Omental fat pad (tissue), 4 donors: ENCODE data around the gene CCAR1. TPM values are rescaled to one million over a fixed set of nuclear protein-coding genes. Genes with fewer than 3 reads are reported as not detected.
"Not testable (repeated sequence)": the region's sequence is repeated elsewhere in the genome, so short reads cannot be mapped to it uniquely, and the experiment has no call there.

Experiments used
- ATAC-seq: fragments of 150-250 bp; one replicate; pipeline ENCODE4 v1.9.1; 2016; ENCODE audit warnings: mild to moderate bottlenecking, moderate library complexity; ENCODE audit not compliant: low FRiP score
- DNase-seq: peaks from one replicate; pipeline ENCODE4 v3.0.0-alpha.2; 2019; ENCODE audit warnings: low spot score
- CTCF ChIP-seq, 3 donors: fragments of 450-650 bp; IDR thresholded peaks; one replicate each; pipeline ENCODE4 v1.5.1; 2016 to 2017; ENCODE audit warnings: antibody characterized with exemption in 3 of 3, mild to moderate bottlenecking in 3 of 3, moderate library complexity in 2 of 3
- total RNA-seq, 4 donors: library from RNA; depleted of rRNA; stranded (reverse); fragments of >200 nt; gene quantifications; one replicate each; pipeline ENCODE4 v1.1.0, GENCODE V29; 2016

Gene CCAR1
- total RNA-seq, 4 donors from 2014 or later = 46.1 to 64.8 (median 53.1) TPM

DNA sequence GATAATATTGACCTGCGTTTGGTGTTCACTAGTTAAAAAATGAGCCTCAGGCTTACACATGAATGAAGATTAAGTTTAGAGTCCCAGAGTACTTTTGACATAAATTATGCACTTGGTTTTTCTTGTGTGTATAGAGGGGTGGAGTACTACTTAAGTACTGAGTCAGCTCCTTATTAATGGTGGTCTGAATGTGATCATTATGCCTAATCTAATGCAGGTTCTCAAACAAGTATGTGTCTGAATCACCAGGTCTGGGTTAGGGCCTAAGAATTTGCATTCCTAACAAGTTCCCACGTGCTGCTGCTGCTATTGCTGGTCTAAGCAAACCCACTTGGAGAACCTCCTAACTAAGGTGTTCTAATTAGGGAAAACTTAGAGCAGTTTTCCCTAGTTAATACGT, 75.6 kb downstream of the CCAR1 start:
- DNase-seq = no peak
- TF ChIP-seq CTCF (IDR thresholded peaks at IDR 0.05) = no peak
- no peak for ATAC-seq

- ATAC-seq = no peak
- TF ChIP-seq CTCF (IDR thresholded peaks at IDR 0.05) = no peak
These were observed 79.2 kb downstream of the CCAR1 start for GRCh38 chr10:68800211-68800610.

GRCh38 chr10:68804692-68805091, 83.7 kb downstream of the CCAR1 start:
- DNase-seq = no peak
- no peak for TF ChIP-seq CTCF (IDR thresholded peaks at IDR 0.05)
- ATAC-seq = no peak

More at GRCh38 chr10:68800211-68800610, 79.2 kb downstream of the CCAR1 start:
- no peak for DNase-seq

GRCh38 chr10:68810830-68811229, 89.8 kb downstream of the CCAR1 start:
- not testable (repeated sequence) for DNase-seq, ATAC-seq

DNA sequence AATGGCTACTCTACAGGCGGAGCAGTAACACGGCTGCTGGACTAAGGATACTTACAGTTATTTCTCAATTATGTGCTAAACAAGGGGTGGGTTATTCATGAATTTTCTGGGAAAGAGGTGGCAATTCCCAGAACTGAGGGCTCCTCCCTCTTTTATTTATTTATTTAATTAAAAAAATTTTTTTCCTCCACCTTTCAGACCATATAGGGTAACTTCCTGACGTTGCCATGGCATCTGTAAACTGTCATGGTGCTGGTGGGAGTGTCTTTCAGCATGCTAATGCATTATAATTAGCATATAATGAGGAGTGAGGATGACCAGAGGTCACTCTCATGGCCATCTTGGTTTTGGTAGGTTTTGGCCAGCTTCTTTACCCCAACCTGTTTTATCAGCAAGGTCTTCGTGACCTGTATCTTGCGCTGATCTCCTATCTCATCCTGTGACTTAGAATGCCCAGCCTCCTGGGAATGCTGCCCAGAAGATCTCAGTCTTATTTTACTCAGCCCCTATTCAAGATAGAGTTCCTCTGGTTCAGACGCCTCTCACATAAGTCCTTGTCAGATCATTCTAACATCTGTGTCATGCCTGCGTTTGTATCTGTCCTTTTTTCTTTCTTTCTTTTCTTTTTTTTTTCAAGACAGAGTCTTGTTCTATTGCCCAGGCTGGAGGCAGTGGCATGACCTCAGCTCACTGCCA, 90.4 kb downstream of the CCAR1 start:
- no peak for ATAC-seq
- no peak for TF ChIP-seq CTCF (IDR thresholded peaks at IDR 0.05)
- no peak for DNase-seq

DNA sequence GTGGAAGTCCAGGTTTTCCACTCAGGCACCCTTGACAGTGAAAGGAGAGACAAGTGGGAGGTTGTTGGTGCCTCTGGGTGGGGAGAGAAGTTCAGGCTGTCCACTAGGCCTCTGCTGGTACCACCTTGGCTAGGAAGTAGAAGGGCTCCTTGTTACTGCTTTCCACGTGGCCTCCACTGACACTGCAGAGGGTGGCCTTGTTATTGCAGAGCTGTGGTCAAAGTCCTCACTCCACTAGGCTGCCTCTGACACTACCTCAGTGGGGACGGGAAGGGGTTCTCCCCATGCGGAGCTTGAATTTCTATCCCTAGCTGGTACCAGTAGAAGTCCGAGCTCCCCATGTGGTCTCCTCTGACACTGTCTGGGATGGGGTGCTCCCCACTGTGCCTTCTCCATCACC, 91.4 kb downstream of the CCAR1 start:
- DNase-seq (no peak), ATAC-seq (no peak)
- TF ChIP-seq CTCF (IDR thresholded peaks at IDR 0.05) = no peak

- no peak for ATAC-seq
- no peak for TF ChIP-seq CTCF (IDR thresholded peaks at IDR 0.05)
- no peak for DNase-seq
These were observed 92.5 kb downstream of the CCAR1 start for GRCh38 chr10:68813559-68813958.
